Neural cell (in vitro differentiated cells): ENCODE data around the gene JMY. TPM values are rescaled to one million over a fixed set of nuclear protein-coding genes. Genes with fewer than 3 reads are reported as not detected.

Experiments
- H2AFZ ChIP-seq: fragments of 200-600, 300-800 bp; sonication (generic), shearing (Covaris generic); 2 replicates; pipeline ENCODE4 v1.6.0; 2014; ENCODE audit warnings: low read depth, mild to moderate bottlenecking, antibody characterized with exemption, low read length, moderate library complexity
- H3F3A ChIP-seq: fragments of 200-600 bp; shearing (Covaris generic); 2 replicates; pipeline ENCODE4 v1.6.1; 2016; ENCODE audit warnings: mild to moderate bottlenecking, moderate library complexity, mixed read lengths, antibody characterized with exemption, low read length; ENCODE audit not compliant: insufficient read depth, poor library complexity, severe bottlenecking
- H3K27ac ChIP-seq: fragments of 200-600, 300-800 bp; sonication (generic), shearing (Covaris generic); 2 replicates; pipeline ENCODE4 v1.5.1; 2014; ENCODE audit warnings: mild to moderate bottlenecking, low read length, moderate library complexity
- H3K27me3 ChIP-seq: fragments of 300-800, 200-600 bp; sonication (generic), shearing (Covaris generic); 2 replicates; pipeline ENCODE4 v1.6.0; 2014; ENCODE audit warnings: mild to moderate bottlenecking, low read depth, low read length, moderate library complexity; ENCODE audit not compliant: insufficient read depth
- H3K36me3 ChIP-seq: fragments of 300-800, 200-600 bp; sonication (generic), shearing (Covaris generic); 2 replicates; pipeline ENCODE4 v1.5.1; 2014; ENCODE audit warnings: mild to moderate bottlenecking, antibody characterized with exemption, low read length, moderate library complexity; ENCODE audit not compliant: insufficient read depth
- H3K4me2 ChIP-seq: fragments of 300-800, 200-600 bp; sonication (generic), shearing (Covaris generic); 2 replicates; pipeline ENCODE4 v1.6.0; 2014; ENCODE audit warnings: mild to moderate bottlenecking, low read length
- H3K4me3 ChIP-seq: fragments of 300-800, 200-600 bp; sonication (generic), shearing (Covaris generic); 2 replicates; pipeline ENCODE4 v1.5.1; 2014; ENCODE audit warnings: mild to moderate bottlenecking, low read length, moderate library complexity
- H3K79me2 ChIP-seq: fragments of 200-600 bp; shearing (Covaris generic); replicated peaks from 2 replicates; pipeline ENCODE4 v1.6.0; 2014; ENCODE audit warnings: mild to moderate bottlenecking, low read length, moderate library complexity; ENCODE audit not compliant: insufficient read depth
- H3K9ac ChIP-seq: fragments of 300-800, 200-600 bp; sonication (generic), shearing (Covaris generic); 2 replicates; pipeline ENCODE4 v1.6.1; 2016; ENCODE audit warnings: mild to moderate bottlenecking, low read length, mixed read lengths
- H3K9me2 ChIP-seq: fragments of 200-600 bp; shearing (Covaris generic); 2 replicates; pipeline ENCODE4 v1.6.1; 2016; ENCODE audit warnings: mild to moderate bottlenecking, low read length, mixed read lengths; ENCODE audit not compliant: insufficient read depth
- H3K9me3 ChIP-seq: fragments of 200-600, 300-800 bp; sonication (generic), shearing (Covaris generic); 2 replicates; pipeline ENCODE4 v1.6.1; 2016; ENCODE audit warnings: mild to moderate bottlenecking, mixed run types, low read length, moderate library complexity, mixed read lengths
- H4K20me1 ChIP-seq: fragments of 200-600 bp; shearing (Covaris generic); 2 replicates; pipeline ENCODE4 v1.6.1; 2016; ENCODE audit warnings: mild to moderate bottlenecking, mixed run types; ENCODE audit not compliant: insufficient read depth
- EP300 ChIP-seq: fragments of 450-650 bp; conservative IDR thresholded peaks from 2 replicates; pipeline ENCODE4 v1.6.1; 2014; ENCODE audit warnings: antibody characterized with exemption, mild to moderate bottlenecking, moderate library complexity; ENCODE audit not compliant: poor library complexity, severe bottlenecking
- EZH2 ChIP-seq: fragments of 200-600, 300-800 bp; shearing (Covaris generic), sonication (generic); IDR thresholded peaks from 2 replicates; pipeline ENCODE4 v1.6.1; 2014; ENCODE audit warnings: antibody characterized with exemption, low read length, borderline replicate concordance, mild to moderate bottlenecking; ENCODE audit not compliant: insufficient read depth, poor library complexity, severe bottlenecking
- MXI1 ChIP-seq: fragments of 450-650 bp; conservative IDR thresholded peaks from 2 replicates; pipeline ENCODE4 v1.6.1; 2014; ENCODE audit warnings: antibody characterized with exemption, mild to moderate bottlenecking; ENCODE audit not compliant: poor library complexity, severe bottlenecking
- POLR2AphosphoS5 ChIP-seq: IDR thresholded peaks from 2 replicates; pipeline ENCODE4 v1.6.1; 2012
- RAD21 ChIP-seq: fragments of 450-650 bp; conservative IDR thresholded peaks from 2 replicates; pipeline ENCODE4 v1.6.1; 2014; ENCODE audit warnings: antibody characterized with exemption, mild to moderate bottlenecking, moderate library complexity
- SMC3 ChIP-seq: fragments of 450-650 bp; conservative IDR thresholded peaks from 2 replicates; pipeline ENCODE4 v1.6.1; 2014; ENCODE audit warnings: antibody characterized with exemption, mild to moderate bottlenecking, moderate library complexity; ENCODE audit not compliant: poor library complexity
- TAF1 ChIP-seq: IDR thresholded peaks from 2 replicates; pipeline ENCODE4 v1.6.1; 2012; ENCODE audit warnings: low read depth
- polyA plus RNA-seq: library from polyadenylated mRNA; depleted of rRNA; stranded (reverse); fragments of >200 nt; gene quantifications from 2 replicates; pipeline ENCODE4 v1.2.3, GENCODE V29; 2014
- TF ChIP-seq, protein P1 (sequence below): fragments of 450-650 bp; IDR thresholded peaks from 2 replicates; pipeline ENCODE4 v1.5.1; 2014; ENCODE audit warnings: antibody characterized with exemption, mild to moderate bottlenecking, moderate library complexity; ENCODE audit not compliant: poor library complexity, severe bottlenecking
- TF ChIP-seq, protein P2 (sequence below): IDR thresholded peaks from 2 replicates; pipeline ENCODE4 v1.6.1; 2012; ENCODE audit warnings: borderline replicate concordance

Gene JMY
- polyA plus RNA-seq, 1 donor from 2014 or later, result 19.3 TPM

- no peaks in the 10 kb centered on the region for H3K27me3 ChIP-seq
- H3K4me3 ChIP-seq, result no peak overlapping the region
- TF ChIP-seq EZH2 (no peak), RAD21 (no peak), POLR2AphosphoS5 (no peak), TAF1 (no peak), SMC3 (no peak), MXI1 (no peak), EP300 (no peak)
- TF ChIP-seq, protein P1, sequence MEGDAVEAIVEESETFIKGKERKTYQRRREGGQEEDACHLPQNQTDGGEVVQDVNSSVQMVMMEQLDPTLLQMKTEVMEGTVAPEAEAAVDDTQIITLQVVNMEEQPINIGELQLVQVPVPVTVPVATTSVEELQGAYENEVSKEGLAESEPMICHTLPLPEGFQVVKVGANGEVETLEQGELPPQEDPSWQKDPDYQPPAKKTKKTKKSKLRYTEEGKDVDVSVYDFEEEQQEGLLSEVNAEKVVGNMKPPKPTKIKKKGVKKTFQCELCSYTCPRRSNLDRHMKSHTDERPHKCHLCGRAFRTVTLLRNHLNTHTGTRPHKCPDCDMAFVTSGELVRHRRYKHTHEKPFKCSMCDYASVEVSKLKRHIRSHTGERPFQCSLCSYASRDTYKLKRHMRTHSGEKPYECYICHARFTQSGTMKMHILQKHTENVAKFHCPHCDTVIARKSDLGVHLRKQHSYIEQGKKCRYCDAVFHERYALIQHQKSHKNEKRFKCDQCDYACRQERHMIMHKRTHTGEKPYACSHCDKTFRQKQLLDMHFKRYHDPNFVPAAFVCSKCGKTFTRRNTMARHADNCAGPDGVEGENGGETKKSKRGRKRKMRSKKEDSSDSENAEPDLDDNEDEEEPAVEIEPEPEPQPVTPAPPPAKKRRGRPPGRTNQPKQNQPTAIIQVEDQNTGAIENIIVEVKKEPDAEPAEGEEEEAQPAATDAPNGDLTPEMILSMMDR, result no peak
- TF ChIP-seq, protein P2, sequence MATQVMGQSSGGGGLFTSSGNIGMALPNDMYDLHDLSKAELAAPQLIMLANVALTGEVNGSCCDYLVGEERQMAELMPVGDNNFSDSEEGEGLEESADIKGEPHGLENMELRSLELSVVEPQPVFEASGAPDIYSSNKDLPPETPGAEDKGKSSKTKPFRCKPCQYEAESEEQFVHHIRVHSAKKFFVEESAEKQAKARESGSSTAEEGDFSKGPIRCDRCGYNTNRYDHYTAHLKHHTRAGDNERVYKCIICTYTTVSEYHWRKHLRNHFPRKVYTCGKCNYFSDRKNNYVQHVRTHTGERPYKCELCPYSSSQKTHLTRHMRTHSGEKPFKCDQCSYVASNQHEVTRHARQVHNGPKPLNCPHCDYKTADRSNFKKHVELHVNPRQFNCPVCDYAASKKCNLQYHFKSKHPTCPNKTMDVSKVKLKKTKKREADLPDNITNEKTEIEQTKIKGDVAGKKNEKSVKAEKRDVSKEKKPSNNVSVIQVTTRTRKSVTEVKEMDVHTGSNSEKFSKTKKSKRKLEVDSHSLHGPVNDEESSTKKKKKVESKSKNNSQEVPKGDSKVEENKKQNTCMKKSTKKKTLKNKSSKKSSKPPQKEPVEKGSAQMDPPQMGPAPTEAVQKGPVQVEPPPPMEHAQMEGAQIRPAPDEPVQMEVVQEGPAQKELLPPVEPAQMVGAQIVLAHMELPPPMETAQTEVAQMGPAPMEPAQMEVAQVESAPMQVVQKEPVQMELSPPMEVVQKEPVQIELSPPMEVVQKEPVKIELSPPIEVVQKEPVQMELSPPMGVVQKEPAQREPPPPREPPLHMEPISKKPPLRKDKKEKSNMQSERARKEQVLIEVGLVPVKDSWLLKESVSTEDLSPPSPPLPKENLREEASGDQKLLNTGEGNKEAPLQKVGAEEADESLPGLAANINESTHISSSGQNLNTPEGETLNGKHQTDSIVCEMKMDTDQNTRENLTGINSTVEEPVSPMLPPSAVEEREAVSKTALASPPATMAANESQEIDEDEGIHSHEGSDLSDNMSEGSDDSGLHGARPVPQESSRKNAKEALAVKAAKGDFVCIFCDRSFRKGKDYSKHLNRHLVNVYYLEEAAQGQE, result no peak
- H3K9ac ChIP-seq, result no peak overlapping the region
- H3K9me2 ChIP-seq, result no peaks in the 10 kb centered on the region
- H4K20me1 ChIP-seq, result no peaks in the 10 kb centered on the region
- H3K4me2 ChIP-seq, result no peak overlapping the region
- H3K9me3 ChIP-seq, result no peaks in the 10 kb centered on the region
- no peak overlapping the region for H2AFZ ChIP-seq
- no peaks in the 10 kb centered on the region for H3F3A ChIP-seq
- H3K27ac ChIP-seq, result no peak overlapping the region
- no peaks in the 10 kb centered on the region for H3K79me2 ChIP-seq
- H3K36me3 ChIP-seq, result no peaks in the 10 kb centered on the region
Observed at GRCh38 chr5:79202076-79202475, 33.9 kb upstream of the JMY start.

- H3K4me3 ChIP-seq, result no peak overlapping the region
- H3K9me3 ChIP-seq, result no peaks in the 10 kb centered on the region
- H3K4me2 ChIP-seq, result no peak overlapping the region
- no peak overlapping the region for H3K9ac ChIP-seq
- no peaks in the 10 kb centered on the region for H3F3A ChIP-seq
- H3K36me3 ChIP-seq, result no peaks in the 10 kb centered on the region
- H3K9me2 ChIP-seq, result no peaks in the 10 kb centered on the region
- TF ChIP-seq RAD21 (no peak), EP300 (no peak), SMC3 (no peak), EZH2 (no peak), MXI1 (no peak), TAF1 (no peak), POLR2AphosphoS5 (no peak)
- TF ChIP-seq, protein P1, result no peak
- TF ChIP-seq, protein P2, result no peak
- H3K27me3 ChIP-seq, result no peaks in the 10 kb centered on the region
- no peak overlapping the region for H2AFZ ChIP-seq
- no peaks in the 10 kb centered on the region for H4K20me1 ChIP-seq
- H3K27ac ChIP-seq, result no peak overlapping the region
- H3K79me2 ChIP-seq, result no peaks in the 10 kb centered on the region
Observed at GRCh38 chr5:79205965-79206364, 30.0 kb upstream of the JMY start.
